Prostate gland (tissue), 2 donors: ENCODE measurements around the gene C2CD4D. TPM values are rescaled to one million over a fixed set of nuclear protein-coding genes. Genes with fewer than 3 reads are reported as not detected.

Source experiments
- DNase-seq: peaks from one replicate; pipeline ENCODE4 v3.0.0-alpha.2; 2019; ENCODE audit warnings: low spot score
- H3K27ac ChIP-seq, 2 donors: fragments of 200-600 bp; sonication (generic); 2 replicates each; pipeline ENCODE4 v1.5.1; 2017 to 2019
- H3K27me3 ChIP-seq: fragments of 200-600 bp; sonication (generic); replicated peaks from 2 replicates; pipeline ENCODE4 v1.5.1; 2019; ENCODE audit not compliant: insufficient read depth
- H3K36me3 ChIP-seq, 2 donors: fragments of 200-600 bp; sonication (generic); 1 replicate in 1 of 2; 2 replicates in 1 of 2; pipeline versions ENCODE4 v1.5.1 to v1.8.1; 2017 to 2019
- H3K4me1 ChIP-seq: fragments of 200-600 bp; sonication (generic); replicated peaks from 2 replicates; pipeline ENCODE4 v1.5.1; 2019
- H3K4me3 ChIP-seq, 2 donors: fragments of 200-600 bp; sonication (generic); 2 replicates each; pipeline ENCODE4 v1.5.1; 2017 to 2019
- H3K9me3 ChIP-seq: fragments of 200-600 bp; sonication (generic); 2 replicates; pipeline ENCODE4 v1.5.1; 2017
- CTCF ChIP-seq, 4 experiments: fragments of 200-600 bp in 2 of 4; fragments of 450-650 bp in 2 of 4; sonication (generic) in 2 of 4; IDR thresholded peaks; 1 replicate in 3 of 4; 2 replicates in 1 of 4; pipeline ENCODE4 v1.5.1; 2016 to 2019; ENCODE audit warnings: antibody characterized with exemption in 4 of 4, mild to moderate bottlenecking in 2 of 4, moderate library complexity in 2 of 4
- POLR2A ChIP-seq: fragments of 450-650 bp; IDR thresholded peaks from one replicate; pipeline ENCODE4 v1.6.1; 2016; ENCODE audit warnings: antibody characterized with exemption, mild to moderate bottlenecking
- POLR2AphosphoS5 ChIP-seq: sonication (generic); formaldehyde crosslinking; IDR thresholded peaks from one replicate; pipeline ENCODE4 v1.6.1; 2017; ENCODE audit warnings: antibody characterized with exemption
- WGBS: methylation state at CpG from one replicate; pipeline ENCODE4 v1.1.5; 2018; 5-methylcytosine and 5-hydroxymethylcytosine counted together
- intact Hi-C: fragments of 100-400 bp; cut with DNase I; formaldehyde crosslinking; loops from one replicate; pipeline ENCODE4 v1.14.2; 2022
- total RNA-seq, 2 donors: library from RNA; depleted of rRNA; stranded (reverse); fragments of >200 nt; gene quantifications; one replicate each; pipeline ENCODE4 v1.1.0, GENCODE V29; 2016

The C2CD4D gene
- total RNA-seq, 2 donors from 2014 or later, result 2.0 to 2.8 TPM

- WGBS, result 50% methylated on average over 21 of the region's 21 CpGs
- no peak for DNase-seq
- H3K4me3 ChIP-seq, result no peak overlapping the region
- H3K27me3 ChIP-seq, result no peaks in the 10 kb centered on the region
- H3K9me3 ChIP-seq, result no peaks in the 10 kb centered on the region
- no peaks in the 10 kb centered on the region for H3K36me3 ChIP-seq
- H3K4me1 ChIP-seq, result peaks cover 11% of the 10 kb centered on the region
- TF ChIP-seq CTCF (IDR thresholded peaks at IDR 0.05), result no peak
- TF ChIP-seq POLR2AphosphoS5, result no peak
- TF ChIP-seq POLR2A, result no peak
- H3K27ac ChIP-seq, result no peak overlapping the region
- intact Hi-C loops, result no loop called here
These were observed 13.6 kb downstream of the C2CD4D start for GRCh38 chr1:151825751-151826660.

- Histone ChIP-seq H3K9me3 (no peaks in the 10 kb centered on the region), H3K36me3 (no peaks in the 10 kb centered on the region), H3K27ac (no peak overlapping the region), H3K27me3 (no peaks in the 10 kb centered on the region), H3K4me1 (peaks cover 11% of the 10 kb centered on the region), H3K4me3 (no peak overlapping the region)
- 64% methylated on average over 9 of the region's 9 CpGs for WGBS
- TF ChIP-seq CTCF (IDR thresholded peaks at IDR 0.05), result no peak
- TF ChIP-seq POLR2AphosphoS5, result no peak
- no peak for TF ChIP-seq POLR2A
- no peak for DNase-seq
- intact Hi-C loops, result no loop called here
These were observed 14.4 kb downstream of the C2CD4D start for GRCh38 chr1:151825204-151825603.

GRCh38 chr1:151823175-151823574, 16.4 kb downstream of the C2CD4D start:
- H3K36me3 ChIP-seq, result no peaks in the 10 kb centered on the region
- H3K27me3 ChIP-seq, result no peaks in the 10 kb centered on the region
- H3K4me3 ChIP-seq, result no peak overlapping the region
- intact Hi-C loops, result no loop called here
- H3K27ac ChIP-seq, result no peak overlapping the region
- H3K4me1 ChIP-seq, result peaks cover 1% of the 10 kb centered on the region
- no peaks in the 10 kb centered on the region for H3K9me3 ChIP-seq
- 86% methylated on average over 8 of the region's 8 CpGs for WGBS
- no peak for TF ChIP-seq POLR2AphosphoS5
- TF ChIP-seq CTCF (IDR thresholded peaks at IDR 0.05), result no peak
- no peak for TF ChIP-seq POLR2A
- no peak for DNase-seq

GRCh38 chr1:151822404-151822803, 17.2 kb downstream of the C2CD4D start:
- no peak overlapping the region for H3K4me3 ChIP-seq
- H3K27ac ChIP-seq, result no peak overlapping the region
- H3K9me3 ChIP-seq, result no peaks in the 10 kb centered on the region
- H3K4me1 ChIP-seq, result no peaks in the 10 kb centered on the region
- 79% methylated on average over 7 of the region's 7 CpGs for WGBS
- DNase-seq, result no peak
- H3K36me3 ChIP-seq, result no peaks in the 10 kb centered on the region
- H3K27me3 ChIP-seq, result no peaks in the 10 kb centered on the region
- intact Hi-C loops, result no loop called here
- TF ChIP-seq POLR2AphosphoS5 (no peak), POLR2A (no peak), CTCF (IDR thresholded peaks at IDR 0.05) (no peak)

- Histone ChIP-seq H3K27me3 (no peaks in the 10 kb centered on the region), H3K27ac (no peak overlapping the region), H3K4me1 (no peaks in the 10 kb centered on the region), H3K36me3 (no peaks in the 10 kb centered on the region), H3K9me3 (no peaks in the 10 kb centered on the region), H3K4me3 (no peak overlapping the region)
- no peak for TF ChIP-seq CTCF (IDR thresholded peaks at IDR 0.05)
- TF ChIP-seq POLR2A, result no peak
- intact Hi-C loops, result no loop called here
- DNase-seq, result no peak
- 9% methylated on average over 2 of the region's 2 CpGs for WGBS
These were observed 18.7 kb downstream of the C2CD4D start for GRCh38 chr1:151820940-151821339.
